Right lobe of liver (tissue), 6 donors: ENCODE measurements around the gene CALU. TPM values are rescaled to one million over a fixed set of nuclear protein-coding genes. Genes with fewer than 3 reads are reported as not detected.

Experiments used
- ATAC-seq, 4 donors: fragments of 200-7000 bp; cut with Tn5 transposase; one replicate each; pipeline ENCODE4 v1.9.1; 2020; ENCODE audit warnings: mild to moderate bottlenecking in 4 of 4, moderate library complexity in 4 of 4
- DNase-seq, 3 donors: peaks; one replicate each; pipeline ENCODE4 v3.0.0-alpha.2; 2020
- H3K27ac ChIP-seq, 3 donors: fragments of 200-600 bp; one replicate each; pipeline ENCODE4 v1.8.0; 2022
- H3K27me3 ChIP-seq, 2 donors: fragments of 200-600 bp; one replicate each; pipeline ENCODE4 v1.8.0; 2022
- H3K36me3 ChIP-seq, 4 donors: fragments of 200-600 bp; sonication (generic) in 1 of 4; one replicate each; pipeline versions ENCODE4 v1.5.1 to v1.8.0; 2017 to 2022; ENCODE audit warnings: control low read depth in 1 of 4
- H3K4me1 ChIP-seq, 4 donors: fragments of 200-600 bp; sonication (generic) in 1 of 4; one replicate each; pipeline versions ENCODE4 v1.5.1 to v1.8.0; 2017 to 2022; ENCODE audit warnings: control low read depth in 1 of 4
- H3K4me3 ChIP-seq, 3 donors: fragments of 200-600 bp; one replicate each; pipeline ENCODE4 v1.8.0; 2022
- H3K9me3 ChIP-seq, 4 donors: fragments of 200-600 bp; sonication (generic) in 1 of 4; one replicate each; pipeline versions ENCODE4 v1.5.1 to v1.8.0; 2017 to 2022; ENCODE audit warnings: control low read depth in 1 of 4
- POLR2A ChIP-seq: fragments of 450-650 bp; IDR thresholded peaks from one replicate; pipeline ENCODE4 v1.6.1; 2017; ENCODE audit warnings: antibody characterized with exemption, mild to moderate bottlenecking
- WGBS: methylation state at CpG from one replicate; pipeline ENCODE4 v1.1.6; 2018; ENCODE audit warnings: low coverage, low lambda C conversion rate; ENCODE audit not compliant: insufficient coverage; ENCODE audit errors: missing lambda C conversion rate; 5-methylcytosine and 5-hydroxymethylcytosine counted together
- intact Hi-C, 2 donors: fragments of 100-400 bp; cut with DNase I; formaldehyde crosslinking; loops; one replicate each; pipeline versions ENCODE4 v1.11.2 to v1.14.1; 2022
- total RNA-seq, 6 experiments: library from RNA; depleted of rRNA in 2 of 6; stranded (reverse); fragments of >200 nt in 2 of 6; fragmentation: NEBNext Ultra II Directional in 3 of 6; extraction: Animal tissue kit (Norgen Biotek cat#: 25700) in 3 of 6; gene quantifications; one replicate each; pipeline versions ENCODE4 v1.1.0 to v1.2.4, GENCODE V29; 2016 to 2023
- TF ChIP-seq, protein P1 (sequence below), 4 donors: fragments of 200-600 bp in 3 of 4; fragments of 450-650 bp in 1 of 4; IDR thresholded peaks; one replicate each; pipeline versions ENCODE4 v1.5.1 to v1.8.0; 2016 to 2022; ENCODE audit warnings: antibody characterized with exemption in 4 of 4, mild to moderate bottlenecking in 2 of 4
- donor health status: DM: no; HTN: yes; CAD: no.
- donor health status: DM: no; HTN: no; CAD: no.
- donor health status: DM: no; HTN: no; CAD: no.
- donor health status: DM: no; HTN: yes; CAD: no.
- donor health status: DM: no; HTN: yes; CAD: no.

CALU gene
- total RNA-seq, 6 experiments from 2014 or later: 25.4 to 48.3 (median 42.1) TPM

DNA sequence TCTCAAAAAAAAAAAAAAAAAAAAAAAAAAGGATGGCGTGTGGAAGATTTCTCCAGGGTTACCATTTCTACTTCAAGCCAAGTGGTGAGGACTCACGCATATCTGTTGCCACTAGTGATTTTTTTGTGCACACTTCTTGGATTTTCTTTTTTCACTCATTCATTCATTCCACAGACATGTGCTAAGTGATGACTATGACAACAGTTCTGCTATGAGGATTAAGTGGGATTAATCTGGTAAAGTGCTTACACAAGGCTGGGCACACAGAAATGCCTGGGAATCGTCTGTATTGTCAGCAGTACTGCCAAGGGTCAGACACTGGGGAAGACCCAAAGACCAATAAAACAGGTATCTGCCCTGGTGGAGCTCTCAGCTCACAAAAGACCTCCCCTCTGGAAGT lies 42.7 kb downstream of the CALU start:
- no peaks in the 10 kb centered on the region for H3K4me1 ChIP-seq
- H3K9me3 ChIP-seq: peaks cover 0 to 4% (median 0%) of the 10 kb centered on the region in 4 donors
- intact Hi-C loops: no loop called here
- no peaks in the 10 kb centered on the region for H3K36me3 ChIP-seq
- TF ChIP-seq, protein P1, sequence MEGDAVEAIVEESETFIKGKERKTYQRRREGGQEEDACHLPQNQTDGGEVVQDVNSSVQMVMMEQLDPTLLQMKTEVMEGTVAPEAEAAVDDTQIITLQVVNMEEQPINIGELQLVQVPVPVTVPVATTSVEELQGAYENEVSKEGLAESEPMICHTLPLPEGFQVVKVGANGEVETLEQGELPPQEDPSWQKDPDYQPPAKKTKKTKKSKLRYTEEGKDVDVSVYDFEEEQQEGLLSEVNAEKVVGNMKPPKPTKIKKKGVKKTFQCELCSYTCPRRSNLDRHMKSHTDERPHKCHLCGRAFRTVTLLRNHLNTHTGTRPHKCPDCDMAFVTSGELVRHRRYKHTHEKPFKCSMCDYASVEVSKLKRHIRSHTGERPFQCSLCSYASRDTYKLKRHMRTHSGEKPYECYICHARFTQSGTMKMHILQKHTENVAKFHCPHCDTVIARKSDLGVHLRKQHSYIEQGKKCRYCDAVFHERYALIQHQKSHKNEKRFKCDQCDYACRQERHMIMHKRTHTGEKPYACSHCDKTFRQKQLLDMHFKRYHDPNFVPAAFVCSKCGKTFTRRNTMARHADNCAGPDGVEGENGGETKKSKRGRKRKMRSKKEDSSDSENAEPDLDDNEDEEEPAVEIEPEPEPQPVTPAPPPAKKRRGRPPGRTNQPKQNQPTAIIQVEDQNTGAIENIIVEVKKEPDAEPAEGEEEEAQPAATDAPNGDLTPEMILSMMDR (IDR thresholded peaks at IDR 0.05): no peak
- TF ChIP-seq POLR2A: no peak
- H3K27me3 ChIP-seq: no peaks in the 10 kb centered on the region
- DNase-seq (no peak), ATAC-seq (no peak)
- H3K27ac ChIP-seq: no peak overlapping the region
- H3K4me3 ChIP-seq: no peak overlapping the region
- WGBS: 69% methylated on average over 3 of the region's 3 CpGs

DNA sequence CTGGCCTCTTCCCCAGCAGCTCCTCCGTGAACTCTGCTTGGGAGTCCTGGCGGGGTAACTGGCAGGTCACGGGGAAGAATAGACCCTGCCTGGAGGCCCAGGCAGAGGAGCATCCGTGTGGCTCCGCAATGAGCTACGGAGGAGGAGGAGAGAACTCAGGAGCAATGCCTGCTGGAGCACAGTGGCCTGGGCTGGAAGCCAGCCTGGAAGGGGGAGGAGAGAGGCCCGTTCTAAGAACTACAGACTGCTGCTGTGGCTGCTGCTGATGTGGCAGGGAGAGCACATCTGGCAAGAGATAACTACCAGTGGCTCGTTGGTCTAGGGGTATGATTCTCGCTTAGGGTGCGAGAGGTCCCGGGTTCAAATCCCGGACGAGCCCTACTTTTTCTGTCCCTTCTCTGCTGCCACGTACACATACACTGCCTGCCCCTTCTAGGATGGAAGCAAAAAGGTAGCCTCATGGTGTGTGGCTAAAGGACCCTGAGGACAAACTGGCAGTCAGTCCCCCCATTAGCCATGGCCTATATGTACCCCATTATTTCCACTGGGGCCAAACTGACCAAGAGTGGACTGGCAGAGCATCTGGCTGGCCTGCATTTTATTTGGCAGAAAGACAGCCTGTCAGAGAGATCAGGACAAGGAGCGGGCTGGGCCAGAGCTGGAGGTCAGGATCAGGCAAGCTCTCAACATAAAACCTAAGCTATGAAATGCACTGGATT lies 44.1 kb downstream of the CALU start:
- intact Hi-C loops: no loop called here
- Histone ChIP-seq H3K4me3 (no peak overlapping the region), H3K36me3 (no peaks in the 10 kb centered on the region), H3K27ac (no peak overlapping the region), H3K27me3 (no peaks in the 10 kb centered on the region), H3K4me1 (no peaks in the 10 kb centered on the region), H3K9me3 (no peaks in the 10 kb centered on the region)
- ATAC-seq: peak; percentile 54 to 67 (median 62)
- WGBS: 66% methylated on average over 4 of the region's 15 CpGs
- DNase-seq: peak in 1 of 3 donors; percentile 62
- TF ChIP-seq, protein P1 (IDR thresholded peaks at IDR 0.05): no peak
- TF ChIP-seq POLR2A: no peak

DNA sequence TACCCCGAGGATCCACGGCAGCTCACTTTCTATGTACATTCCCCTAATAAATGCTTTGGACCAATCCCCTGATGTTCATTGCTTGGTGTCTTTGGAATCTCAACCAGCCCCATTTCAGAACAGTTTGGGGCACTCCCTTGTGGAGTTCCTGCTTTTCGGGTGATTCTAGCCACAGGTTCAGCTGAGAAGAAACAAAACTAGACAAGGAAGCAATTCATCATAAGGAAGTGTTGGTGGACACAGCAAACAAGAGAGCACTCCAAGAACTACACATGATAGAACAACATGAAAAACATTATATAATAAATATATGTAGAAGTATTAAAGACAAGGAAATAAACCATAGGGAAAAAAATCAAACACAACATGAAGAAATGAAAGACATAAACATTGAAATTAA lies 46.6 kb downstream of the CALU start:
- no peaks in the 10 kb centered on the region for H3K9me3 ChIP-seq
- no peaks in the 10 kb centered on the region for H3K4me1 ChIP-seq
- H3K27me3 ChIP-seq: no peaks in the 10 kb centered on the region
- intact Hi-C loops: no loop called here
- DNase-seq (no peak), ATAC-seq (no peak)
- H3K27ac ChIP-seq: no peak overlapping the region
- H3K4me3 ChIP-seq: no peak overlapping the region
- no peak for TF ChIP-seq POLR2A
- TF ChIP-seq, protein P1 (IDR thresholded peaks at IDR 0.05): no peak
- H3K36me3 ChIP-seq: no peaks in the 10 kb centered on the region
- WGBS: 33% methylated on average over 1 of the region's 3 CpGs

DNA sequence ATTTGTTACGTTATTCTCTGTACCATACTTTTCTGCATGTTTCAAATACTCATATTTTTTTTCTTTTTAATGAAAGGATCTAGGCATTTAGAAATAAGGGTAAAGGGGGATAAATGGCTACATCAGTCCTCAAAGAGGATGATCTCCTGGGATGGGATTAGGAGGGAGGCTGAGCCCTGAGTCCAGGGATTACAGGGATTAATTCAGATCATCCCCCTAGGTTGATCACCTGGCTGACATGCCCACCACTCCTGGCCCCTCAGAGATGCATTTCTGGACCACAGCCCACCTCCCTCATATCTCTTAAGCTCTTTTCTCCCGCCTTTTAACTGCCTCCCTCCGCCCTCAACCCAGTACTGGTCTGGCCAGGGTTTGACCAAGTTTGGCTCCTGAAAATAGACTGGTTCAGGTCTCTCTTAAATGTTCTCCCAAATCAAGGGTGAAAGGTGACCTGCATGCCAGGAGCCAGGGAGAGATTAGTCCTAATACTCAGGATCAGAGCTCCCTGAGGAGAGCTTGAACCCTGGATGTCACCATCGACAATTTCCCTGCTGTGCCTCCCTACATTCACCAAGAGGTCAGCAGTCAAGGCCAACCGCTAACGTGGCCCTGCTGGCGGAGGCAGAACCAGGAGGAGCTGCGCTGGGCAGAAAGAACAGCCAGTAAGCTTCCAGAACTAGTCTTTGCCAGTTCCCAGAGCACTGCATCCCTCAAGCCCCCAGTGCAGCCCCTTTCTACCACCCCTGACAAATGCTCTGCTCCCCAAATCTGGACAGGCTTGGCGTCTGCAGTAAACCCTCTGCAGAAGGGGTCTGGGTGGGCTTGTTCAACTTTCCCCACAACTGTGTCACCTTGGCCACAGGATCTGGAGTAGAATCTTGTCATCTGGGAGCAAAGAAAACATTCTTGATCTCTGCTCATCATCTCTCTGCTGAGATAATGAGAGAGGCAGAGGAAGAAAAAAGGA lies 49.6 kb downstream of the CALU start:
- H3K9me3 ChIP-seq: no peaks in the 10 kb centered on the region
- peak in 1 of 4 donors; percentile 20 for ATAC-seq
- H3K36me3 ChIP-seq: no peaks in the 10 kb centered on the region
- DNase-seq: no peak
- no peak overlapping the region for H3K4me3 ChIP-seq
- no peak for TF ChIP-seq POLR2A
- TF ChIP-seq, protein P1 (IDR thresholded peaks at IDR 0.05): no peak
- 73% methylated on average over 3 of the region's 9 CpGs for WGBS
- no peaks in the 10 kb centered on the region for H3K27me3 ChIP-seq
- intact Hi-C loops: no loop called here
- no peak overlapping the region for H3K27ac ChIP-seq
- H3K4me1 ChIP-seq: peaks cover 0 to 4% (median 0%) of the 10 kb centered on the region in 4 donors
